Muscle layer of colon (tissue), 2 donors: ENCODE data around the gene PFDN1.

ENCODE experiments used
- H3K27ac ChIP-seq: one replicate; pipeline ENCODE4 v1.7.0; 2013; ENCODE audit warnings: low read depth, mild to moderate bottlenecking, low read length, moderate library complexity
- H3K27me3 ChIP-seq, 2 donors: one replicate each; pipeline ENCODE4 v1.7.0; 2013; ENCODE audit warnings: low read length in 2 of 2, mild to moderate bottlenecking in 2 of 2; ENCODE audit not compliant: insufficient read depth in 2 of 2, control insufficient read depth in 1 of 2
- H3K36me3 ChIP-seq: one replicate; pipeline ENCODE4 v1.7.0; 2013; ENCODE audit warnings: mild to moderate bottlenecking, low read length; ENCODE audit not compliant: insufficient read depth
- H3K4me1 ChIP-seq: one replicate; pipeline ENCODE4 v1.7.0; 2013; ENCODE audit warnings: mild to moderate bottlenecking, low read length; ENCODE audit not compliant: insufficient read depth
- H3K4me3 ChIP-seq, 2 donors: one replicate each; pipeline ENCODE4 v1.7.0; 2013; ENCODE audit warnings: low read length in 2 of 2, low read depth in 1 of 2, mild to moderate bottlenecking in 1 of 2, moderate library complexity in 1 of 2
- H3K9ac ChIP-seq: one replicate; pipeline ENCODE4 v1.7.0; 2013; ENCODE audit warnings: low read length
- H3K9me3 ChIP-seq: one replicate; pipeline ENCODE4 v1.7.0; 2013; ENCODE audit warnings: mild to moderate bottlenecking, low read length
- donor health status: abdominal sarcoma.
- donor health status: Adenocarcinoma of cecum.

PFDN1 gene

GRCh38 chr5:140311011-140311467 lies 8.1 kb upstream of the PFDN1 start:
- peaks cover 21% of the 10 kb centered on the region for H3K4me1 ChIP-seq
- H3K27me3 ChIP-seq = no peaks in the 10 kb centered on the region
- H3K4me3 ChIP-seq = no peak overlapping the region
- H3K9me3 ChIP-seq = no peaks in the 10 kb centered on the region
- no peaks in the 10 kb centered on the region for H3K36me3 ChIP-seq
- no peak overlapping the region for H3K9ac ChIP-seq
- H3K27ac ChIP-seq = peak overlapping the region; percentile 10

- peak overlapping the region; percentile 70 for H3K27ac ChIP-seq
- H3K36me3 ChIP-seq = no peaks in the 10 kb centered on the region
- H3K4me3 ChIP-seq = no peak overlapping the region
- H3K9ac ChIP-seq = no peak overlapping the region
- H3K27me3 ChIP-seq = no peaks in the 10 kb centered on the region
- H3K9me3 ChIP-seq = no peaks in the 10 kb centered on the region
- H3K4me1 ChIP-seq = peaks cover 21% of the 10 kb centered on the region
Measured at GRCh38 chr5:140310434-140310833, 7.5 kb upstream of the PFDN1 start.

- Histone ChIP-seq H3K27ac (no peak overlapping the region), H3K4me1 (peaks cover 21% of the 10 kb centered on the region), H3K9me3 (no peaks in the 10 kb centered on the region), H3K9ac (no peak overlapping the region), H3K27me3 (no peaks in the 10 kb centered on the region), H3K4me3 (no peak overlapping the region), H3K36me3 (no peaks in the 10 kb centered on the region)
Measured at GRCh38 chr5:140309706-140310249, 6.9 kb upstream of the PFDN1 start.

GRCh38 chr5:140305471-140305870 lies 2.6 kb upstream of the PFDN1 start:
- Histone ChIP-seq H3K9ac (no peak overlapping the region), H3K9me3 (no peaks in the 10 kb centered on the region), H3K4me3 (no peak overlapping the region), H3K27ac (no peak overlapping the region), H3K36me3 (no peaks in the 10 kb centered on the region), H3K27me3 (no peaks in the 10 kb centered on the region), H3K4me1 (peaks cover 13% of the 10 kb centered on the region)

GRCh38 chr5:140303966-140304365 lies 1.1 kb upstream of the PFDN1 start:
- Histone ChIP-seq H3K27ac (no peak overlapping the region), H3K9ac (no peak overlapping the region), H3K36me3 (peaks cover 5% of the 10 kb centered on the region), H3K27me3 (no peaks in the 10 kb centered on the region), H3K4me3 (no peak overlapping the region), H3K4me1 (peaks cover 14% of the 10 kb centered on the region), H3K9me3 (no peaks in the 10 kb centered on the region)

GRCh38 chr5:140301136-140301535 lies 1.8 kb downstream of the PFDN1 start:
- no peaks in the 10 kb centered on the region for H3K27me3 ChIP-seq
- H3K9me3 ChIP-seq = no peaks in the 10 kb centered on the region
- H3K27ac ChIP-seq = no peak overlapping the region
- H3K4me1 ChIP-seq = peaks cover 39% of the 10 kb centered on the region
- peaks cover 8% of the 10 kb centered on the region for H3K36me3 ChIP-seq
- no peak overlapping the region for H3K4me3 ChIP-seq
- H3K9ac ChIP-seq = no peak overlapping the region

- H3K9ac ChIP-seq = no peak overlapping the region
- H3K4me3 ChIP-seq = no peak overlapping the region
- no peak overlapping the region for H3K27ac ChIP-seq
- H3K9me3 ChIP-seq = no peaks in the 10 kb centered on the region
- H3K36me3 ChIP-seq = peaks cover 8% of the 10 kb centered on the region
- no peaks in the 10 kb centered on the region for H3K27me3 ChIP-seq
- peaks cover 55% of the 10 kb centered on the region for H3K4me1 ChIP-seq
Measured at GRCh38 chr5:140299056-140299455, 3.8 kb downstream of the PFDN1 start.

- Histone ChIP-seq H3K27me3 (no peaks in the 10 kb centered on the region), H3K27ac (no peak overlapping the region), H3K9me3 (no peaks in the 10 kb centered on the region), H3K4me1 (peaks cover 62% of the 10 kb centered on the region), H3K9ac (no peak overlapping the region), H3K4me3 (no peak overlapping the region), H3K36me3 (peaks cover 8% of the 10 kb centered on the region)
Measured at GRCh38 chr5:140298183-140298601, 4.7 kb downstream of the PFDN1 start.

GRCh38 chr5:140297283-140297682 lies 5.6 kb downstream of the PFDN1 start:
- Histone ChIP-seq H3K36me3 (peaks cover 8% of the 10 kb centered on the region), H3K9ac (no peak overlapping the region), H3K27ac (peak overlapping the region; percentile 52), H3K27me3 (no peaks in the 10 kb centered on the region), H3K4me3 (no peak overlapping the region), H3K4me1 (peaks cover 63% of the 10 kb centered on the region), H3K9me3 (no peaks in the 10 kb centered on the region)

GRCh38 chr5:140296289-140296688 lies 6.6 kb downstream of the PFDN1 start:
- Histone ChIP-seq H3K9ac (no peak overlapping the region), H3K27ac (no peak overlapping the region), H3K4me1 (peaks cover 53% of the 10 kb centered on the region)

GRCh38 chr5:140295414-140295813 lies 7.5 kb downstream of the PFDN1 start:
- H3K4me1 ChIP-seq = peaks cover 49% of the 10 kb centered on the region
- no peak overlapping the region for H3K27ac ChIP-seq
- H3K9me3 ChIP-seq = no peaks in the 10 kb centered on the region
- no peaks in the 10 kb centered on the region for H3K27me3 ChIP-seq
- peaks cover 8% of the 10 kb centered on the region for H3K36me3 ChIP-seq
- H3K4me3 ChIP-seq = no peak overlapping the region
- H3K9ac ChIP-seq = no peak overlapping the region

More at GRCh38 chr5:140296289-140296688, 6.6 kb downstream of the PFDN1 start:
- Histone ChIP-seq H3K36me3 (peaks cover 8% of the 10 kb centered on the region), H3K4me3 (no peak overlapping the region), H3K9me3 (no peaks in the 10 kb centered on the region), H3K27me3 (no peaks in the 10 kb centered on the region)

GRCh38 chr5:140294753-140295152 lies 8.1 kb downstream of the PFDN1 start:
- H3K36me3 ChIP-seq = peaks cover 8% of the 10 kb centered on the region
- no peak overlapping the region for H3K27ac ChIP-seq
- no peak overlapping the region for H3K9ac ChIP-seq
- no peaks in the 10 kb centered on the region for H3K27me3 ChIP-seq
- no peaks in the 10 kb centered on the region for H3K9me3 ChIP-seq
- H3K4me1 ChIP-seq = peaks cover 49% of the 10 kb centered on the region
- no peak overlapping the region for H3K4me3 ChIP-seq
